ENCODE data around the gene AUTS2.
A peak's percentile ranks its signal among the peaks of the same experiment; 100 is the strongest.
"Not testable (repeated sequence)": the region's sequence is repeated elsewhere in the genome, so short reads cannot be mapped to it uniquely, and the experiment has no call there.

AUTS2 gene

DNA sequence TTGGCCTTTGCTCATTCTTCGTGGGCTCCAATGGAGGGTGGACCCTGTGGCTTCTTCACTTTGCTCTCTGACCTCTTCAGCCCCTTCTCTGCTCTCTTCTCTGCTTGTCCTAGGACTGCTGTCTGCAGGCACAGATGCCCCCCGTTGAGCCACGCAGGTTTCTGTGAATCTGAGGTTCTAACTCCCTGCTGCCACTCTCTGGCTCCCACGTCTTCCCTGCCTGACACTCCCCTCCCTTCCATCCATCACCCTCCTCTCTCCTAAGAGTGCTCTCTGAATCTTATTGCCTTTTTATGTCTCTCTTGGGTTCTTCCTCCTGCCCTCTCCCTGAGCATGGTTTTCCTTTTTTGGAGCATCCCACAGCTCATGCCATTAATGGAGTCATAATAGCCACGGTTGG, 1034.1 kb downstream of the AUTS2 start:
- DNase-seq = no peak

DNA sequence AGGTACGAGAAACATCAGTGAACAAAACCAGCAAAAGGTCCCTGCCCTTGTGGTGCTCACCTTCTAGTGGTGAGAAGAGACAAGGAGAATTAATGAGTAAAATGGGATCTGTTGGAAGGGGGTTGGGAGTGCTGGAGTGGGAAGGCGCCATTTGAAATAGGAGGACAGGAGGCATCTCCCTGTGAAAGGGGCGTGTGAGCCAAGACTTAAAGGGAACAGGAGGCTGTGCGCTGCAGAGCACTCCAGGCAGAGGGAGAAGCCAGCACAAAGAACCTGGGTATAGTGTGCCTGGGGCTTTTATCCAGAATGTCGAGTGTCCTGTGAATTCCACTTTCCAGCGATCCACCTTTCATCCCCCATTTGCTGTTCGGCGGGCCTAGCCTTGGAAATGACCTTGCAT, 1035.8 kb downstream of the AUTS2 start:
- DNase-seq = no peak

- no peak for DNase-seq
These were observed 1036.4 kb downstream of the AUTS2 start for GRCh38 chr7:70634610-70635068.

DNA sequence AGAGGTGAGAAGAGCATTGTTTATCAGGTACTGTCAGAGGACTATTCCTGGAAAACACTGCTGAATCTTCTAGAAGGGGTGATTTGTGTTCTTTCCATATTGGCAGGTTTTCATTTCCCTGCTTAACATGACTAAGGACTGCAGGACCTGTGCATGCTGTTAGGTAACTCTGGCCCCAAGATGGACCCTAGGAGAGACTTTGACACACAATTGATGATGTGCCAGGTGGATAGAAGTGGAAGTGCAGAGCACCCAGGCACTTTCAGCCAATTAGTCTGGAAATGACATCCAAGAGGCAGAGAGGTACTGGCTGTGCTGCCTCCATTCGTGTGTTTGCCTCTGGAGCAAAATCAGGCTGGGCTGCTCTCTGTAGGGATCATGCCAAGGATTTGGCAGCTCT, 1037.4 kb downstream of the AUTS2 start:
- no peak for DNase-seq

GRCh38 chr7:70636169-70636568, 1037.9 kb downstream of the AUTS2 start:
- DNase-seq = no peak

DNA sequence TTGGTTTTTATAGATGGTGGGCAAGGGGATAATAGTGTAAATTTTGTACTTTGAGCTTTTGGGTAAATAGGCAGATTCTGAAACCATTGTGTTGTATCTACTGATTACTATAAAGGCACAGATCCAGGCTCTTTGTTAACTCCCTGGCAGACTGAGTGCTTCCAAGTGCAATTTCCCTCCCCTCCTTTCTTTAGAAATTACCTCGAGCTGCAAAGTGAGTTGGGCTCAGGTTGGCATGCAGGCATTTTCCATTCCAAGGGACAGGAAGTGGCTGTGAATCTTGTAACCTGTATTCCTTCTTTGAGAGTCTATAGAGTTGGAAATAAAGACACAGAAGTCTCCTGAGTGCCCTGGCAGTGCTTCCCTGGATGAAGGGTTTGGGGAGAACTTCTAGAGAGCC, 1039.5 kb downstream of the AUTS2 start:
- DNase-seq = no peak

- DNase-seq = no peak
These were observed 1040.2 kb downstream of the AUTS2 start for GRCh38 chr7:70638158-70639107.

GRCh38 chr7:70640266-70640833, 1042.1 kb downstream of the AUTS2 start:
- no peak for DNase-seq

DNA sequence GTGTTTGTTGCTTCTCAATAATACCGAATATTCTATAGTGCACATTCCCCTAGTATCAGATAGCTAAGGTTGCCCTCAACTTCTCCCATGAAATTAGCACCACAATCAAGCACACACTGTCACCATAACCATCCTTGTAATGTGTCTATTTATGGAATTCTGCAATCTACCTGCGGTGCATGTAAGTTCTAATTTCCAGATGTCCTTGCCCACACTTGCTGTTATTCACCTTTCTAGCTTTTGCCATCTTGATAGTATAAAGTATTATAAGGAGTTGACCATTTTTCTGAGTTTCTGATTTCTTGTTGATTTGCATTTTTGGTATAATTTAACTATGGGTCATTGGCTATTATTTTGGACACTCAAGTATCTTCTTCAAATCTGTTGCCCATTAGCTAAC, 1043.6 kb downstream of the AUTS2 start:
- DNase-seq = no peak

- no peak for DNase-seq
These were observed 1047.0 kb downstream of the AUTS2 start for GRCh38 chr7:70645279-70645678.

DNA sequence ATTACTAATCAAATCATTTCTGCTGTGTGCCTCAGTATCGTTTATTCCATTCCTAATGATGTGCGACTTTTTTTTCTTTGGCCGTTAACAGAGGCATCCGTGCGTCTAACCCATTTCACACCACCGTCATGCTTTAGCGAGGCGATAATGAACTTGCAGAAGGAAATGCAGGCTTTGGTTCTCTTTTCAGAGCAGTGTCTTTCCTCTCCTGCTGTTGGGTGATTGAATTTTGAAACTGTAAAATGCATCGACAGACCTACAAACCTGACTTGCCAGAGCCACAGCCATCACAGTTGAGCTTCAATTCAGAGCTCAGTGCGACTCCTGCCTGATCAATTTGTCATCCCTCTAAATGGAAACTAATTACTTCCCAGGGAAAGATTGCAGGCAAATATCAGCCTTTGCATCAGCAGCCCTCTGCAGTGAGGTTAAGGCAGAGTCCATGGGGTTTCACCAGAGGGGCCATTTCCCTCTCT, 1047.6 kb downstream of the AUTS2 start:
- no peak for DNase-seq

DNA sequence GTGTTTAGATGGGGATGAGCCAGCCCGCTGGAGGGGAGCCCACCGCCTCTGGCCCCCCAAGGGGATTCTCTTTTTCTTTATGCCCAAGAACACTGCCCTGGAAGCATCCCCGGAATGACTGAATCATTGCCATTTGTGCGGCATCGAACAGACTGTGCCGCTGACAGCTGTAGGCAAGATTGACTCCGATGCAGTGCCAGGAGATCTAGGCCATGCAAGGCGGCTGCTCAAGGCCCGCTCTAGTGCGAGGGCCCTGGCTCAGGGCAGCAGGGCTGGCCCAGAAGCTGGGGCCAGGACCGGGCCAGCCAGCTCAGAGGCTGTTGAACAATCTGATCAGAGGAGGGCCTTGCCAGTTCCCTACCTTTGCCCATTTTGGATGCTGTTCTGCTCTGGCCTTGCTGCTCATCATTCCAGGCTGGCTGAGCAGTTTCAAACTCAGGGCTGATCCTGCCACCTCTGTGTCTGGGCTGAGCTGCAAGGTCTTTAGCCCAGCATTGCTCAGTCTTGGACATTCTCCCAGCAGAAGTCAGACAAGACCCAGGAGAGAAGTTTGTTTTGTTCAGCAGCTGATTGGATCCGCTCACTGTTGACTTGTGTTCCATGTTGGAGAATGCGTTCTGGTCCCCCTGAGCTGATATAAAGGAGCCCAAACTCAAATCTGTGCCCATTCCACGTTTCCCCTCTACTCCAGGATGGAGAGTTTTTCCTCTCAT, 1048.4 kb downstream of the AUTS2 start:
- DNase-seq = no peak

- DNase-seq = no peak
These were observed 1049.7 kb downstream of the AUTS2 start for GRCh38 chr7:70647801-70648498.

- not testable (repeated sequence) for DNase-seq
These were observed 1050.2 kb downstream of the AUTS2 start for GRCh38 chr7:70648499-70648861.

GRCh38 chr7:70649323-70649722, 1051.0 kb downstream of the AUTS2 start:
- DNase-seq = no peak

DNA sequence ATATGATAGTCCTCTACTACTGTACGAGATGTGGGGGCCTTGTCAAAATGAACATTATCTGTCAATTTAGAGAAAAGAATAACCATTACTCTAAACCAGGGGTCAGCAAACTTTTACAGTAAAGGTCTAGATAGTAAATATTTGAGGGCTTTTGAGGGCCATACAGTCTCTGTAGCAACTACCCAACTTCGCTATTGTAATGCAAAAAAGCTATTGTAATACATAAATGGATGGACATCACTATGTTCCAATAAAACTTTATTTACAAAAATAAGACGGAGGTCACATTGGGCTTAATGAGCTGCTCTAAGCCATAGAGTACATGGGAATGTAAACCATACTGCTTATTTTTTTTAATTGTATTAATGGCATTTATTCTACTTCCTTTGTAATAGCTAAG, 1055.9 kb downstream of the AUTS2 start:
- DNase-seq = no peak

DNA sequence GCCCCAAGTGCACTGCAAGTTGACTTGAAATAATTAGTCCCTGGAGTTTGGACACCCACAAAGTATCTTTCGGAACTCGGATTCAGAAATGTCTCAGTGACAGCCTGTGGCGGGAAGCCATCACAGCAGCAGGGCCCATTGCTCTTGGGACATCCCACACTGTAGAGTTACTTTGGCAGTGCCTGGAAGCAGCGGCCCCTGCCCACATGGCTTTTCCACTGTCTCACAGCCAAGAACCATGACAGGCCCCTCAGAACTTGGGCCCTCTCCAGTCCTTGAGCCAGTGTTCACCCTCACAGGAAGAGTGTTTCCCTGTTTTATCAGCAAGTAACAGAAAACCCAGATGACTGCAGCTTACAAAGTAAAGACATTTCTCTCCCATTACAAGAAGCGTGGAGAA, 1056.7 kb downstream of the AUTS2 start:
- no peak for DNase-seq

DNA sequence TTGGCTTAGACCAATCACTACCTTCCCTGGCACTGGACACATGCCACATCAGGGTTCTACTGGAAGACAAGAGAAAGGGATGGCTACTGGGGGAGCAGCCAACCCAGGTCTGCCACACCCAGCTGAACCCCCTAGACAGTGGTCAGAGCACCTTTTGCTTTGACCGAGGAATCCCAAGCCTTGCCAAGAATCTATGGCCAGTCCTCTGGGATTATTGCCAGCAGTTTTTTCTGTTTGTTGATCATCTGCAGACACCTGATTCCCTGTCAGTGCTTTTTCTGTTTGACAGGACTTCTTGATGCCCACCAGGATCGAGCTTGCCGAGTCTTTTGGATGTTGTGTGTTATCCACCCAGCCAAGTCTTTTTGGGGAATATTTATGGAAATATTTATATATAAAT, 1057.4 kb downstream of the AUTS2 start:
- DNase-seq = no peak

- peak; percentile 65 for DNase-seq
These were observed 1059.3 kb downstream of the AUTS2 start for GRCh38 chr7:70657571-70657970.

DNA sequence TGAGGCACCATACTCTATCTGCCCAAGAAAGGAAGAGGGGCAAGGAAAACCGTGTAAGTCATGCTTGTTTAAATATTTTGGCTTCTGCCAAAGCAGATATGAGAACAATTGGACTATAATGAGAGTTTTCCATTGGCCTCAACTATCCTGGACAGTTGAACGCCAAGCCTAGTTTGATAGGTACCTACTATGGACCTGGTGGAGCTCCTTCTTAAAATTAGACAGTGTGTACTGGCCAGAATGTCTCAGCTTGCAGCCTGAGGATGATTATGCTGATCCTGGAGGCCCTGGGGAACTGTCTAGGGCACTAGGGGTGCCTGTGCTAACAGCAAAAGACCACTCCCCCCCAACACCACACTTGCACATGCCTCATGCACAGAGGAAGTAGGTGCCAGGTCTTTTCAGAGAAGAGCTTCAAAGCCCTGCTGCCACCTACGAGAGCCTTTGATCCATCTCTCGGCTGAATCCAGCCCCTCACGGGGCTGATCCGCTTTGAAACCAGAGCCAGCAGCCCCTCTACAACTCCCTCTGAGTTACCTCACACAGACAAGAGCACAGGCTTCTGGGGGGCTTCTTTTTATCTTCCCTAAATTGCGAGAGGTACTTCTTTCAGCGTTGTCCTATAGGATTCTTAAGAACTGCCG, 1059.8 kb downstream of the AUTS2 start:
- no peak for DNase-seq

DNA sequence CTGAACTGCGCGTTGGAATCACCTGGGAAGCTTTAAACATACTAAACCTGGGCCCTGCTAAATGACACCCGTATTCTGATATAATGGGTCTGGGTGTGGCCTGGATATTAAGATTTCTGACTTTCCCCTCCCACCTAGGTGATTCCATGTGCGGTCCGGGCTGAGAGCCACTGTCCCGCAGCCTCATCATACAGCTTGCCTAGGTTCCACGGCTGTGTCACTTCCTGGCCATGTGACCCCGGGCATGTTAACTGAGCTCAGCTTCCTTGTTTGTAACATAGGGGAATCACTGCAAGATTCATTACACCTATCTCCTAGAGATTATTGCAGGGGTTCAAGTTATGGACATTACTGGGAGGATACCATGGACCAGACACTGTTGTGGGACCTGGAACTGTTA, 1061.0 kb downstream of the AUTS2 start:
- no peak for DNase-seq

DNA sequence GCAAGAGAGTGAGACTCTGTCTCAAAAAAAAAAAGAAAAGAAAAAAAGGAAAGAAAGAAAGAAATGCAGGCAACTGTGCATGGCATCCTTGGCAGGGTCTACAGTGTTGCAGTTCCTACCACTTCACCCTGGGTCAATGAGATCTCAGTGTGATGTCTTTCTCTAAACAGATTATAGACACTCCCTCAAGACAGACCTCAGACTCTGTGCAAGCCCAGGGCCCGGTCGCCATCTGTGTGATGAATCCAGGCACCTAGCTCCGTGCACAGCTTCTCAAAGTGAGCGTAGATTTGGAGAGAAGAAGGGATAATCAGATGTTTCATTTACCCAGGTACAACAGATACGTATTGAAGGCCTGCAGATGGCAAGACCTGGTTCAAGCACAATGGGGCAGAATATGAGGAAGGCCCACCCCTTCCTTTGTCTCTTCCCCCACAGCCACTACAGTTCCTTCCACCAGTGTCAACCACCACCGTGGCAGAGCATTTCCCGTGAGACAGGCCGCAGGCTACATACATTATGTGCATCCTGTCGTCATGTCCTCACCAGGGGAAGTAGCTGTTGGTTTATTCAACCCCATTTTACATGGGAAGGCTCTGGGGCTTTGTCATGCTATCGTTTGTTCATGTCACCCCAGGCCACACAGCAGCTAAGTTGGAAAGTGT, 1062.0 kb downstream of the AUTS2 start:
- DNase-seq = no peak
